PC-3 (cell line): ENCODE results near the gene TENM4. TPM values are rescaled to one million over a fixed set of nuclear protein-coding genes. Genes with fewer than 3 reads are reported as not detected.
A peak's percentile ranks its signal among the peaks of the same experiment; 100 is the strongest.

Source experiments
- ATAC-seq: fragments of 200-7000 bp; cut with Tn5 transposase; 2 replicates; pipeline ENCODE4 v1.9.1; 2020; ENCODE audit warnings: mild to moderate bottlenecking, moderate library complexity
- BruUV-seq: library from RNA; stranded (reverse); fragments of 400-500 nt; replicated peaks from 2 replicates; lab custom pipeline; 2021; lab: Mats Ljungman, UMichigan
- CTCF ChIA-PET: fragments of 300-600 bp; sonication (Branson Sonifier 250); formaldehyde crosslinking; loops from one replicate; lab custom pipeline; 2022; ENCODE audit warnings: antibody characterized with exemption; lab: Charles Lee
- POLR2A ChIA-PET: fragments of 300-600 bp; sonication (Branson Sonifier 250); formaldehyde crosslinking; loops from one replicate; lab custom pipeline; 2022; ENCODE audit warnings: antibody characterized with exemption; ENCODE audit not compliant: unreplicated experiment; lab: Charles Lee
- DNase-seq: peaks from one replicate; pipeline ENCODE4 v3.0.0-alpha.2; 2015
- H2AFZ ChIP-seq: fragments of 300-600 bp; sonication (generic); 2 replicates; pipeline ENCODE4 v1.6.0; 2016; ENCODE audit warnings: antibody characterized with exemption, low read length
- H3F3A ChIP-seq: fragments of 300-600 bp; sonication (generic); one replicate; pipeline ENCODE4 v1.6.0; 2017; ENCODE audit warnings: antibody characterized with exemption, low read length, control low read depth, mild to moderate bottlenecking; ENCODE audit not compliant: unreplicated experiment
- H3K27ac ChIP-seq: fragments of 300-600 bp; sonication (generic); 2 replicates; pipeline ENCODE4 v1.5.1; 2016; ENCODE audit warnings: mild to moderate bottlenecking, low read length
- H3K27me3 ChIP-seq: fragments of 300-600 bp; sonication (generic); 2 replicates; pipeline ENCODE4 v1.6.1; 2016; ENCODE audit warnings: low read length, mixed read lengths
- H3K36me3 ChIP-seq: fragments of 300-600 bp; sonication (generic); 2 replicates; pipeline ENCODE4 v1.6.1; 2016; ENCODE audit warnings: low read depth, mixed run types, low read length, mixed read lengths
- H3K4me1 ChIP-seq: fragments of 300-600 bp; sonication (generic); 2 replicates; pipeline ENCODE4 v1.5.1; 2016; ENCODE audit warnings: low read length; ENCODE audit not compliant: insufficient read depth
- H3K4me2 ChIP-seq: fragments of 300-600 bp; sonication (generic); 2 replicates; pipeline ENCODE4 v1.6.0; 2016; ENCODE audit warnings: low read length
- H3K4me3 ChIP-seq: fragments of 300-600 bp; sonication (generic); 2 replicates; pipeline ENCODE4 v1.5.1; 2016; ENCODE audit warnings: mild to moderate bottlenecking, low read length, mixed read lengths
- H3K79me2 ChIP-seq: fragments of 300-600 bp; sonication (generic); 2 replicates; pipeline ENCODE4 v1.6.1; 2017; ENCODE audit warnings: low read length, mixed read lengths
- H3K9ac ChIP-seq: fragments of 300-600 bp; sonication (generic); 2 replicates; pipeline ENCODE4 v1.6.0; 2016; ENCODE audit warnings: mild to moderate bottlenecking, low read length
- H3K9me2 ChIP-seq: fragments of 300-600 bp; sonication (generic); replicated peaks from 2 replicates; pipeline ENCODE4 v1.6.1; 2016; ENCODE audit warnings: mixed run types, low read length, mixed read lengths
- H3K9me3 ChIP-seq: fragments of 300-600 bp; sonication (generic); 2 replicates; pipeline ENCODE4 v1.6.1; 2016; ENCODE audit warnings: low read length, mixed read lengths
- H4K20me1 ChIP-seq: fragments of 300-600 bp; sonication (generic); 2 replicates; pipeline ENCODE4 v1.6.1; 2016; ENCODE audit warnings: low read length, mixed read lengths
- EZH2 ChIP-seq: fragments of 300-600 bp; sonication (generic); IDR thresholded peaks from one replicate; pipeline ENCODE4 v1.6.1; 2017; ENCODE audit warnings: antibody characterized with exemption, mild to moderate bottlenecking, low read length; ENCODE audit not compliant: unreplicated experiment
- EZH2phosphoT487 ChIP-seq: fragments of 300-600 bp; sonication (generic); IDR thresholded peaks from 2 replicates; pipeline ENCODE4 v1.6.1; 2018; ENCODE audit warnings: mild to moderate bottlenecking, antibody characterized with exemption, low read length, borderline replicate concordance
- intact Hi-C: fragments of 100-400 bp; cut with micrococcal nuclease; formaldehyde crosslinking; loops from 2 replicates; pipeline ENCODE4 v1.9.0; 2023
- total RNA-seq: library from RNA; depleted of rRNA; stranded (reverse); fragments of >200 nt; gene quantifications from 2 replicates; pipeline ENCODE4 v1.2.3, GENCODE V29; 2014
- TF ChIP-seq, protein P1 (sequence below): fragments of 300-600 bp; sonication (generic); conservative IDR thresholded peaks from 2 replicates; pipeline ENCODE4 v1.5.1; 2017; ENCODE audit warnings: antibody characterized with exemption, low read depth, mild to moderate bottlenecking, low read length

Gene TENM4
- total RNA-seq, 1 experiment from 2014 or later = 19.7 TPM

DNA sequence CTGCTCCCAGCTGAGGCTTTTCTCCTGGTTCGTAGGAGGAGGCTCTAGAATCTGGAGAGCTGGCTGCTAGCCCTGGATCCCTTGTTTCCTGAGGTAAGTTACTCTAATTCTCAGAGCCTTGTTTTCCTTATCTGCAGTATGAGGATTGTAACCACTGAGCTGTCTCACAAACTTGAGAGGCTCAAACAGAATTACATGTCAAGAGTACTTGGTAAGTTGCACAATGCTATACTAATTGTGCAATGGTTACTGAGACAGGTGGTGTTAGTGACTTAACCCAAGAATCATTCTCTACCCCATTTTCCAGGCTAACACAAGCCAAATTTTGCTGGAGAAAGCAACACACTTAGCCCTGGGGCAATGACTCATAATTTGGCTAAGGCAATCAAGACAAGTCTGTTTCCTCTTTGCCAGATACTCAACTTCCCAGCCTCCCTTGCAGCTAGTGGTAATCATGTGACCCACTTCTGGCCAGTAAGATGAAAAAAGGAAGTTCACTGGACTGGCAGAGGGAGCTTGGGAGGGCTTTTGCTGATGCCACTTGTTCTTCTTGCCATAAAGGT, 348.0 kb downstream of the TENM4 start:
- ChIA-PET POLR2A (no interaction called here), CTCF (no interaction called here)
- intact Hi-C loops = no loop called here
- no peaks in the 10 kb centered on the region for H3K36me3 ChIP-seq
- no peaks in the 10 kb centered on the region for H4K20me1 ChIP-seq
- ATAC-seq (peak; percentile 53), DNase-seq (peak; percentile 98)
- peak overlapping the region; percentile 6; the same call in 1 of the 2 replicates for H3K4me2 ChIP-seq
- H2AFZ ChIP-seq = no peak overlapping the region
- H3K79me2 ChIP-seq = no peaks in the 10 kb centered on the region
- no peak overlapping the region for H3K4me3 ChIP-seq
- no TSS peak for BruUV-seq
- H3K27me3 ChIP-seq = no peaks in the 10 kb centered on the region
- no peak overlapping the region for H3K9ac ChIP-seq
- peaks cover 27% of the 10 kb centered on the region for H3K4me1 ChIP-seq
- H3K9me3 ChIP-seq = no peaks in the 10 kb centered on the region
- TF ChIP-seq, protein P1, sequence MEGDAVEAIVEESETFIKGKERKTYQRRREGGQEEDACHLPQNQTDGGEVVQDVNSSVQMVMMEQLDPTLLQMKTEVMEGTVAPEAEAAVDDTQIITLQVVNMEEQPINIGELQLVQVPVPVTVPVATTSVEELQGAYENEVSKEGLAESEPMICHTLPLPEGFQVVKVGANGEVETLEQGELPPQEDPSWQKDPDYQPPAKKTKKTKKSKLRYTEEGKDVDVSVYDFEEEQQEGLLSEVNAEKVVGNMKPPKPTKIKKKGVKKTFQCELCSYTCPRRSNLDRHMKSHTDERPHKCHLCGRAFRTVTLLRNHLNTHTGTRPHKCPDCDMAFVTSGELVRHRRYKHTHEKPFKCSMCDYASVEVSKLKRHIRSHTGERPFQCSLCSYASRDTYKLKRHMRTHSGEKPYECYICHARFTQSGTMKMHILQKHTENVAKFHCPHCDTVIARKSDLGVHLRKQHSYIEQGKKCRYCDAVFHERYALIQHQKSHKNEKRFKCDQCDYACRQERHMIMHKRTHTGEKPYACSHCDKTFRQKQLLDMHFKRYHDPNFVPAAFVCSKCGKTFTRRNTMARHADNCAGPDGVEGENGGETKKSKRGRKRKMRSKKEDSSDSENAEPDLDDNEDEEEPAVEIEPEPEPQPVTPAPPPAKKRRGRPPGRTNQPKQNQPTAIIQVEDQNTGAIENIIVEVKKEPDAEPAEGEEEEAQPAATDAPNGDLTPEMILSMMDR = no peak
- TF ChIP-seq EZH2phosphoT487 (no peak), EZH2 (no peak)
- H3F3A ChIP-seq = no peaks in the 10 kb centered on the region
- no peaks in the 10 kb centered on the region for H3K9me2 ChIP-seq
- peak overlapping the region; percentile 33 for H3K27ac ChIP-seq

DNA sequence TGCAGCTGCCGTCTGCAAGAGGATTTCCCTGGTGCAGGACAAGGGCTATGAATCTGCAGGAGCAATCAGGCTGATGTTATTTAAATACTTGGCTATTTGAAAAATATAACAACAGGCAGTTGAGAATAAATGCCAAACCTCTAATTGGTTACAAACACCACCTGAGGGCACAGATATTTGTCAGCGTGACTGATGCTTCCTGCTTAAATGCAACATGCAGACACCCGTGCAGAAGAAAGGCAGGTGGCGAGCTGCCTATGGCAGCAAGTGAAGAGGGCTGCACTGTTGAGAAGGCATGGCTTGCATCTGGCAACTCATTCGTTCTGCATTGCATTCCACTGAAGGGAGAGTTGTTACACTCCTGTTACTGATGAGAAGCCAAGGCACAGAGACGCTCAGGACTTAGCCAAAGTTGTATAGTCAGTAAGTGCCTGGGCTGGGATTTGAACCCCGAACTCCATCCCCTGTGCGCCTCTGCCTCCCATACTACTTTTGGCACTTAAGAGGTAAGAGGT, 350.6 kb downstream of the TENM4 start:
- DNase-seq = peak; percentile 33
- no peak overlapping the region for H3K9ac ChIP-seq
- no peaks in the 10 kb centered on the region for H3K27me3 ChIP-seq
- no peaks in the 10 kb centered on the region for H4K20me1 ChIP-seq
- no peaks in the 10 kb centered on the region for H3K9me2 ChIP-seq
- peaks cover 39% of the 10 kb centered on the region for H3K4me1 ChIP-seq
- no peak for ATAC-seq
- no peaks in the 10 kb centered on the region for H3K36me3 ChIP-seq
- ChIA-PET POLR2A (interaction anchor here (0.5 kb wide), 1 partner anchor 571 kb away, joined by 7 read pairs; no protein-coding TSS in a partner anchor), CTCF (no interaction called here)
- no peaks in the 10 kb centered on the region for H3F3A ChIP-seq
- no peak for TF ChIP-seq EZH2
- TF ChIP-seq EZH2phosphoT487 = no peak
- TF ChIP-seq, protein P1 = no peak
- intact Hi-C loops = no loop called here
- no peak overlapping the region for H2AFZ ChIP-seq
- H3K4me3 ChIP-seq = no peak overlapping the region
- no peaks in the 10 kb centered on the region for H3K79me2 ChIP-seq
- no peak overlapping the region for H3K27ac ChIP-seq
- no TSS peak for BruUV-seq
- no peak overlapping the region for H3K4me2 ChIP-seq
- H3K9me3 ChIP-seq = no peaks in the 10 kb centered on the region

DNA sequence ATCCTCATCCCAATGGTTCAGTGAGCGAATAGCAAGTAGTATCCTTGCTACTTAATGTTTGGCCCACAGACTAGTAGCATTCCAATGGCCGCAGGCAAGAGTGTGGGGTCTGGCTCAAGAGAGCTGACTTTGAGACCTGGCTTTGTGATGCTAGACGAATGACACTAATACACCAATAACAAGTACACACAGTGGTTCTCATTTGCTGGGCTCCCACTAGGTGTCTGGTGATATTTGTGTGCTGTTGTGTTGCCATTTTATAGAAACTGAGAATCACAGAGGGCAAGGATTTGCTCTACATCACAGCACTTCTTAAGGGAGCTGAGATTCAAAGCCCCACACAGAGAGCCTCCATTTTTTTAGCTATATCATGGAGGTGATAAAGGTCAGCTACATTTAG, 351.2 kb downstream of the TENM4 start:
- Histone ChIP-seq H3K4me2 (no peak overlapping the region), H3K27me3 (no peaks in the 10 kb centered on the region)
- POLR2A ChIA-PET = no interaction called here

More for the DNA sequence above, 351.2 kb downstream of the TENM4 start:
- ATAC-seq = no peak
- Histone ChIP-seq H3K36me3 (no peaks in the 10 kb centered on the region), H3F3A (no peaks in the 10 kb centered on the region), H3K79me2 (no peaks in the 10 kb centered on the region), H3K9me2 (no peaks in the 10 kb centered on the region), H3K4me3 (no peak overlapping the region), H3K9me3 (no peaks in the 10 kb centered on the region), H3K27ac (no peak overlapping the region), H3K4me1 (peaks cover 39% of the 10 kb centered on the region), H3K9ac (no peak overlapping the region), H2AFZ (no peak overlapping the region), H4K20me1 (no peaks in the 10 kb centered on the region)
- intact Hi-C loops = no loop called here
- no peak for DNase-seq
- CTCF ChIA-PET = no interaction called here
- TF ChIP-seq, protein P1 = no peak
- TF ChIP-seq EZH2 (no peak), EZH2phosphoT487 (no peak)
- no TSS peak for BruUV-seq
